Measurements from ENCODE around the gene NADK.
"Not testable (repeated sequence)": the region's sequence is repeated elsewhere in the genome, so short reads cannot be mapped to it uniquely, and the experiment has no call there.

NADK gene

GRCh38 chr1:1729116-1729816, 49.0 kb downstream of the NADK start:
- peak in 1 of 42 donors; percentile 21 for DNase-seq
- intact Hi-C loops (cut with DNase I) = not testable (repeated sequence)

- DNase-seq = peak in 1 of 42 donors; percentile 35
These were observed 49.8 kb downstream of the NADK start for GRCh38 chr1:1728308-1729005.

GRCh38 chr1:1727131-1727651, 51.1 kb downstream of the NADK start:
- DNase-seq = peak in 1 of 42 donors; percentile 2
- intact Hi-C loops (cut with DNase I) = not testable (repeated sequence)

More at GRCh38 chr1:1728308-1729005, 49.8 kb downstream of the NADK start:
- intact Hi-C loops (cut with DNase I) = not testable (repeated sequence)

GRCh38 chr1:1726088-1726487, 52.2 kb downstream of the NADK start:
- DNase-seq = peak in 1 of 42 donors; percentile 26
- intact Hi-C loops (cut with DNase I) = not testable (repeated sequence)

GRCh38 chr1:1724035-1724864, 54.0 kb downstream of the NADK start, which contains the start of gene CDK11A:
Gene CDK11A (minus strand): TSS chr1:1724357. CDS start chr1:1722818, 1,539 bp downstream.
- intact Hi-C loops (cut with DNase I) = not testable (repeated sequence)
- peak; percentile 90 to 100 (median 98) for DNase-seq

- intact Hi-C loops (cut with DNase I) = no loop called here
- DNase-seq = no peak
These were observed 57.1 kb downstream of the NADK start for GRCh38 chr1:1721201-1721600.

GRCh38 chr1:1715109-1715883, 63.0 kb downstream of the NADK start:
- peak in 1 of 42 donors; percentile 9 for DNase-seq
- intact Hi-C loops (cut with DNase I) = not testable (repeated sequence)

GRCh38 chr1:1707897-1708296, 70.4 kb downstream of the NADK start:
- DNase-seq = peak in 1 of 42 donors; percentile 4
- intact Hi-C loops (cut with DNase I) = not testable (repeated sequence)

- intact Hi-C loops (cut with DNase I); DNase-seq: not testable (repeated sequence)
These were observed 71.0 kb downstream of the NADK start for GRCh38 chr1:1707241-1707640.

GRCh38 chr1:1705623-1706022, 72.6 kb downstream of the NADK start:
- peak in 1 of 42 donors; percentile 1 for DNase-seq

GRCh38 chr1:1704284-1704957, 73.8 kb downstream of the NADK start:
- intact Hi-C loops (cut with DNase I) = not testable (repeated sequence)

More at GRCh38 chr1:1705623-1706022, 72.6 kb downstream of the NADK start:
- intact Hi-C loops (cut with DNase I) = not testable (repeated sequence)

GRCh38 chr1:1703796-1704195, 74.5 kb downstream of the NADK start:
- DNase-seq = peak in 5 of 42 donors; percentile 7 to 34 (median 10)

More at GRCh38 chr1:1704284-1704957, 73.8 kb downstream of the NADK start:
- DNase-seq = peak in 4 of 42 donors; percentile 9 to 15 (median 13)

GRCh38 chr1:1702506-1702905, 75.8 kb downstream of the NADK start:
- intact Hi-C loops (cut with DNase I) = not testable (repeated sequence)

More at GRCh38 chr1:1703796-1704195, 74.5 kb downstream of the NADK start:
- intact Hi-C loops (cut with DNase I) = no loop called here

More at GRCh38 chr1:1702506-1702905, 75.8 kb downstream of the NADK start:
- peak in 1 of 42 donors; percentile 5 for DNase-seq

Measured in head of caudate nucleus (tissue), 42 donors.